H1 (cell line): Measurements from ENCODE around the gene PDE4D.

Experiments used
- CREB1 ChIP-seq: IDR thresholded peaks from 2 replicates; pipeline ENCODE4 v1.6.1; 2012; ENCODE audit warnings: inconsistent platforms
- SIN3A ChIP-seq, 2 experiments: IDR thresholded peaks in 1 of 2; conservative IDR thresholded peaks in 1 of 2; 2 replicates each; pipeline ENCODE4 v1.6.1; 2011 to 2012; ENCODE audit warnings: low read length in 2 of 2, improper control_type of control experiment in 1 of 2, low read depth in 1 of 2, mild to moderate bottlenecking in 1 of 2
- TF ChIP-seq, protein P1 (sequence below), 3 experiments: IDR thresholded peaks; 1 replicate in 2 of 3; 2 replicates in 1 of 3; pipeline versions ENCODE4 v1.5.1 to v1.6.1; 2011; ENCODE audit warnings: low read length in 3 of 3, mild to moderate bottlenecking in 3 of 3, inconsistent platforms in 2 of 3, low read depth in 1 of 3, moderate library complexity in 1 of 3; ENCODE audit not compliant: insufficient read depth in 1 of 3; ENCODE audit errors: control extremely low read depth in 1 of 3

DNA sequence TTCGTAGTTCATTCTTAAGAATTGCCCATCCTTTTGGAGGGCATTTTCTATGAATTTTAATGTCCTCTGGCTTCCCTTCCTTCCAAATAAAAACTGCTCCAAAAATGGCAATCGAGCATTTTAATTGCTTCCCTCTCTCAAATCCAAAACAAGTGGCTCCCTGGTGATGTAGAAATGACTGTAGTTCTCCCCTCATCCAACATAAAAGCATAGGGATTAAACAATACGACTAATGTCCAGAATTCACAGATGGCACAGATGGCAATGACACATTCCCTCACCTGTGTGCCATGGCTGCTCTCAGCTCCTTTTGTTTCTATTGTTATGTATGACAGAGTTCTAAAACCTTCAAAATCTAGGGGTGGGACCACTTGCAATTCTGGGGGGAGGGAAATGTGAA is 893.3 kb downstream of the PDE4D start:
- no peak for TF ChIP-seq CREB1
- no peak for TF ChIP-seq SIN3A (conservative IDR thresholded peaks at IDR 0.05 in 1 of 2, IDR thresholded peaks at IDR 0.05 in 1 of 2; ENCODE audit: low read depth in 1 of 2, low read length in 2 of 2)
- TF ChIP-seq, protein P1, sequence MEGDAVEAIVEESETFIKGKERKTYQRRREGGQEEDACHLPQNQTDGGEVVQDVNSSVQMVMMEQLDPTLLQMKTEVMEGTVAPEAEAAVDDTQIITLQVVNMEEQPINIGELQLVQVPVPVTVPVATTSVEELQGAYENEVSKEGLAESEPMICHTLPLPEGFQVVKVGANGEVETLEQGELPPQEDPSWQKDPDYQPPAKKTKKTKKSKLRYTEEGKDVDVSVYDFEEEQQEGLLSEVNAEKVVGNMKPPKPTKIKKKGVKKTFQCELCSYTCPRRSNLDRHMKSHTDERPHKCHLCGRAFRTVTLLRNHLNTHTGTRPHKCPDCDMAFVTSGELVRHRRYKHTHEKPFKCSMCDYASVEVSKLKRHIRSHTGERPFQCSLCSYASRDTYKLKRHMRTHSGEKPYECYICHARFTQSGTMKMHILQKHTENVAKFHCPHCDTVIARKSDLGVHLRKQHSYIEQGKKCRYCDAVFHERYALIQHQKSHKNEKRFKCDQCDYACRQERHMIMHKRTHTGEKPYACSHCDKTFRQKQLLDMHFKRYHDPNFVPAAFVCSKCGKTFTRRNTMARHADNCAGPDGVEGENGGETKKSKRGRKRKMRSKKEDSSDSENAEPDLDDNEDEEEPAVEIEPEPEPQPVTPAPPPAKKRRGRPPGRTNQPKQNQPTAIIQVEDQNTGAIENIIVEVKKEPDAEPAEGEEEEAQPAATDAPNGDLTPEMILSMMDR (IDR thresholded peaks at IDR 0.05; ENCODE audit: control extremely low read depth in 1 of 3, insufficient read depth in 1 of 3, low read depth in 1 of 3, low read length in 3 of 3), result no peak
